ENCODE measurements around the gene CYP2R1.

GRCh38 chr11:14902650-14903350 is 10.8 kb upstream of the CYP2R1 start:
- TF ChIP-seq CTCF (IDR thresholded peaks at IDR 0.05; ENCODE audit: low read depth, low read length, poor library complexity, severe bottlenecking) (no peak), EZH2phosphoT487 (IDR thresholded peaks at IDR 0.05; ENCODE audit: borderline replicate concordance, low read length) (no peak)
